ENCODE data around the gene SEC24C. TPM values are rescaled to one million over a fixed set of nuclear protein-coding genes. Genes with fewer than 3 reads are reported as not detected.

Gene SEC24C
- total RNA-seq, 1 donor from 2014 or later: 85.9 TPM

GRCh38 chr10:73812657-73813056 lies 68.5 kb downstream of the SEC24C start:
- TF ChIP-seq CTCF (conservative IDR thresholded peaks at IDR 0.05): no peak
- no peaks in the 10 kb centered on the region for H3K36me3 Mint-ChIP-seq (ENCODE audit: low read depth)
- H3K4me1 Mint-ChIP-seq: peaks cover 13% of the 10 kb centered on the region
- H3K27me3 Mint-ChIP-seq (ENCODE audit: low read depth): no peaks in the 10 kb centered on the region
- no peak overlapping the region for H3K27ac Mint-ChIP-seq (ENCODE audit: unreplicated experiment)
- H3K4me3 Mint-ChIP-seq: peak overlapping the region; percentile 81
- H3K9me3 Mint-ChIP-seq: no peaks in the 10 kb centered on the region
- DNase-seq (ENCODE audit: low read depth, low spot score): no peak

- Mint-ChIP-seq H3K27me3 (ENCODE audit: low read depth) (no peaks in the 10 kb centered on the region), H3K27ac (ENCODE audit: unreplicated experiment) (peak overlapping the region; percentile 29), H3K9me3 (no peaks in the 10 kb centered on the region), H3K4me3 (peak overlapping the region; percentile 81), H3K4me1 (peaks cover 13% of the 10 kb centered on the region), H3K36me3 (ENCODE audit: low read depth) (no peaks in the 10 kb centered on the region)
- DNase-seq (ENCODE audit: low read depth, low spot score): no peak
- TF ChIP-seq CTCF (conservative IDR thresholded peaks at IDR 0.05): no peak
Measured at GRCh38 chr10:73813333-73813732, 69.2 kb downstream of the SEC24C start.

- Mint-ChIP-seq H3K4me3 (no peak overlapping the region), H3K27me3 (ENCODE audit: low read depth) (no peaks in the 10 kb centered on the region), H3K36me3 (ENCODE audit: low read depth) (no peaks in the 10 kb centered on the region), H3K27ac (ENCODE audit: unreplicated experiment) (no peak overlapping the region), H3K9me3 (no peaks in the 10 kb centered on the region), H3K4me1 (peaks cover 13% of the 10 kb centered on the region)
- TF ChIP-seq CTCF (conservative IDR thresholded peaks at IDR 0.05): no peak
- DNase-seq (ENCODE audit: low read depth, low spot score): no peak
Measured at GRCh38 chr10:73814276-73814895, 70.2 kb downstream of the SEC24C start.

GRCh38 chr10:73814896-73815718 lies 70.9 kb downstream of the SEC24C start:
- H3K27ac Mint-ChIP-seq (ENCODE audit: unreplicated experiment): no peak overlapping the region
- peak; percentile 40 for TF ChIP-seq CTCF (conservative IDR thresholded peaks at IDR 0.05)
- H3K9me3 Mint-ChIP-seq: no peaks in the 10 kb centered on the region
- no peaks in the 10 kb centered on the region for H3K36me3 Mint-ChIP-seq (ENCODE audit: low read depth)
- H3K4me1 Mint-ChIP-seq: peaks cover 11% of the 10 kb centered on the region
- H3K27me3 Mint-ChIP-seq (ENCODE audit: low read depth): no peaks in the 10 kb centered on the region
- no peak for DNase-seq (ENCODE audit: low read depth, low spot score)
- H3K4me3 Mint-ChIP-seq: no peak overlapping the region

GRCh38 chr10:73815719-73816030 lies 71.5 kb downstream of the SEC24C start:
- no peak for TF ChIP-seq CTCF (conservative IDR thresholded peaks at IDR 0.05)
- H3K27ac Mint-ChIP-seq (ENCODE audit: unreplicated experiment): no peak overlapping the region
- no peaks in the 10 kb centered on the region for H3K36me3 Mint-ChIP-seq (ENCODE audit: low read depth)
- H3K4me3 Mint-ChIP-seq: no peak overlapping the region
- H3K4me1 Mint-ChIP-seq: peaks cover 5% of the 10 kb centered on the region
- H3K27me3 Mint-ChIP-seq (ENCODE audit: low read depth): no peaks in the 10 kb centered on the region
- no peak for DNase-seq (ENCODE audit: low read depth, low spot score)
- no peaks in the 10 kb centered on the region for H3K9me3 Mint-ChIP-seq

Measured in neural crest cell (in vitro differentiated cells).